Endothelial cell of umbilical vein (primary cell): ENCODE results near the gene ZKSCAN3. TPM values are rescaled to one million over a fixed set of nuclear protein-coding genes. Genes with fewer than 3 reads are reported as not detected.
"Not testable (repeated sequence)": the region's sequence is repeated elsewhere in the genome, so short reads cannot be mapped to it uniquely, and the experiment has no call there.

Experiments used
- BruUV-seq: library from RNA; stranded (reverse); fragments of 400-500 nt; replicated peaks from 2 replicates; lab custom pipeline; 2021; lab: Mats Ljungman, UMichigan
- CTCF ChIA-PET: fragments of 300-600, 350-600 bp; sonication (Branson Sonifier 250); formaldehyde crosslinking; loops from one replicate; lab custom pipeline; 2021; ENCODE audit warnings: antibody characterized with exemption, inconsistent platforms; lab: Charles Lee
- POLR2A ChIA-PET: fragments of 300-600, 350-600 bp; sonication (Branson Sonifier 250); formaldehyde crosslinking; loops from one replicate; lab custom pipeline; 2021; ENCODE audit warnings: antibody characterized with exemption, inconsistent platforms; lab: Charles Lee
- DNase-seq: peaks from one replicate; pipeline ENCODE4 v3.0.0-alpha.2; 2011; ENCODE audit warnings: low read depth, low spot score
- FAIRE-seq: peaks from 2 replicates; lab custom pipeline; 2011; peaks lifted over from hg19 to GRCh38; lab: Jason Lieb, UNC
- H2AFZ ChIP-seq: 2 replicates; pipeline ENCODE4 v1.6.0; 2012; ENCODE audit warnings: low read depth, low read length, control low read depth, inconsistent platforms
- H3K27ac ChIP-seq: 2 replicates; pipeline ENCODE4 v1.5.1; 2011; ENCODE audit warnings: low read depth, mild to moderate bottlenecking, control low read depth, low read length, moderate library complexity; ENCODE audit not compliant: insufficient read depth
- H3K27me3 ChIP-seq, 2 experiments: 2 replicates each; pipeline versions ENCODE4 v1.6.0 to v1.6.1; 2011; ENCODE audit warnings: low read length in 2 of 2, mixed read lengths in 1 of 2; ENCODE audit not compliant: control insufficient read depth in 2 of 2, insufficient read depth in 2 of 2
- H3K36me3 ChIP-seq, 2 experiments: 2 replicates in 1 of 2; 3 replicates in 1 of 2; pipeline ENCODE4 v1.5.1; 2011; ENCODE audit warnings: low read length in 2 of 2, mild to moderate bottlenecking in 1 of 2, moderate library complexity in 1 of 2; ENCODE audit not compliant: control insufficient read depth in 2 of 2, insufficient read depth in 2 of 2; ENCODE audit errors: extremely low read depth in 1 of 2
- H3K4me1 ChIP-seq: 3 replicates; pipeline ENCODE4 v1.5.1; 2011; ENCODE audit warnings: mild to moderate bottlenecking, low read length; ENCODE audit not compliant: control insufficient read depth, insufficient read depth; ENCODE audit errors: extremely low read depth
- H3K4me2 ChIP-seq: 2 replicates; pipeline ENCODE4 v1.6.1; 2011; ENCODE audit warnings: low read length, control low read depth, mixed read lengths; ENCODE audit not compliant: insufficient read depth
- H3K4me3 ChIP-seq, 3 experiments: fragments of 200-600 bp in 1 of 3; sonication (generic), shearing (Covaris generic) in 1 of 3; replicated peaks in 1 of 3; 2 replicates each; pipeline ENCODE4 v1.5.1; 2011 to 2016; ENCODE audit warnings: control low read depth in 3 of 3, low read length in 3 of 3, mild to moderate bottlenecking in 2 of 3, inconsistent platforms in 1 of 3, low read depth in 1 of 3, moderate library complexity in 1 of 3; ENCODE audit not compliant: insufficient read depth in 1 of 3
- H3K79me2 ChIP-seq: 2 replicates; pipeline ENCODE4 v1.6.0; 2012; ENCODE audit warnings: low read length, inconsistent platforms; ENCODE audit not compliant: control insufficient read depth, insufficient read depth
- H3K9ac ChIP-seq: replicated peaks from 2 replicates; pipeline ENCODE3; 2011; ENCODE audit warnings: low read length, control low read depth; ENCODE audit not compliant: insufficient read depth; ENCODE audit errors: extremely low read depth
- H3K9me1 ChIP-seq: replicated peaks from 3 replicates; pipeline ENCODE4 v1.6.0; 2011; ENCODE audit warnings: mild to moderate bottlenecking, low read length; ENCODE audit not compliant: control insufficient read depth, insufficient read depth; ENCODE audit errors: extremely low read depth
- H3K9me3 ChIP-seq: replicated peaks from 2 replicates; pipeline ENCODE4 v1.5.1; 2012; ENCODE audit warnings: low read length, inconsistent platforms; ENCODE audit not compliant: control insufficient read depth, insufficient read depth
- H4K20me1 ChIP-seq: replicated peaks from 2 replicates; pipeline ENCODE3; 2011; ENCODE audit warnings: mild to moderate bottlenecking, low read length; ENCODE audit not compliant: control insufficient read depth, insufficient read depth; ENCODE audit errors: extremely low read depth
- EZH2 ChIP-seq: IDR thresholded peaks from 2 replicates; pipeline ENCODE4 v1.6.1; 2012; ENCODE audit warnings: borderline replicate concordance, low read depth, mild to moderate bottlenecking, moderate library complexity, low read length, inconsistent platforms; ENCODE audit not compliant: severe bottlenecking
- POLR2A ChIP-seq: IDR thresholded peaks from 2 replicates; pipeline ENCODE4 v1.6.1; 2012; ENCODE audit warnings: low read depth, mild to moderate bottlenecking, control low read depth, low read length
- dilution Hi-C: fragments of 300-500 bp; cut with MboI; formaldehyde crosslinking; loops from one replicate; pipeline ENCODE4 v1.15.0; 2019; ENCODE audit warnings: low sequenced_read_pairs; ENCODE audit not compliant: extremely low pct_ligation_motif_present
- intact Hi-C: fragments of 100-400 bp; cut with micrococcal nuclease; formaldehyde crosslinking; loops from one replicate; pipeline ENCODE4 v1.10.0; 2022
- polyA plus RNA-seq, 4 experiments: library from polyadenylated mRNA; depleted of rRNA in 3 of 4; stranded (reverse) in 3 of 4; unstranded in 1 of 4; fragments of >200 nt; gene quantifications; 2 replicates each; pipeline versions ENCODE4 v1.2.1 to v1.2.3, GENCODE V29; 2011 to 2012; ENCODE audit warnings: missing spikeins in 1 of 4
- total RNA-seq: library from RNA; stranded (reverse); gene quantifications from 2 replicates; pipeline ENCODE4 v1.2.3, GENCODE V29; 2021

Gene ZKSCAN3
- total and polyA plus RNA-seq, 2 donors (not counting 3 experiments of a cell fraction or from before 2014, with no cell fraction given), result 2.5 to 6.9 TPM

- Histone ChIP-seq H3K9me3 (no peaks in the 10 kb centered on the region), H3K79me2 (peaks cover 12% of the 10 kb centered on the region), H4K20me1 (no peaks in the 10 kb centered on the region), H3K9ac (peak overlapping the region; percentile 17), H3K27me3 (no peaks in the 10 kb centered on the region), H2AFZ (peak overlapping the region; percentile 95), H3K4me2 (no peak overlapping the region), H3K9me1 (no peaks in the 10 kb centered on the region), H3K27ac (peak overlapping the region; percentile 60), H3K4me3 (no peak overlapping the region), H3K4me1 (peaks cover 34% of the 10 kb centered on the region), H3K36me3 (no peaks in the 10 kb centered on the region)
- peak; percentile 22 for TF ChIP-seq POLR2A
- TF ChIP-seq EZH2, result no peak
- DNase-seq (peak; percentile 54), FAIRE-seq (peak; percentile 82)
- intact Hi-C loops (loop anchor here (2.0 to 5.0 kb wide), 5 partner anchors 42 to 518 kb away; partner anchors contain the start of genes PGBD1 and ZSCAN12), dilution Hi-C loops (no loop called here)
- POLR2A ChIA-PET, result interaction anchor here (1.5 kb wide), 1 partner anchor 464 kb away, joined by 6 read pairs; a partner anchor contains a TSS
- no TSS peak for BruUV-seq
- CTCF ChIA-PET, result interaction anchor here (1.2 to 3.0 kb wide), 9 partner anchors 9 to 221 kb away, joined by 3 to 59 read pairs (median 9); partner anchors contain the start of gene ZKSCAN4
These were observed 7.3 kb downstream of the ZKSCAN3 start for GRCh38 chr6:28357036-28357435.

DNA sequence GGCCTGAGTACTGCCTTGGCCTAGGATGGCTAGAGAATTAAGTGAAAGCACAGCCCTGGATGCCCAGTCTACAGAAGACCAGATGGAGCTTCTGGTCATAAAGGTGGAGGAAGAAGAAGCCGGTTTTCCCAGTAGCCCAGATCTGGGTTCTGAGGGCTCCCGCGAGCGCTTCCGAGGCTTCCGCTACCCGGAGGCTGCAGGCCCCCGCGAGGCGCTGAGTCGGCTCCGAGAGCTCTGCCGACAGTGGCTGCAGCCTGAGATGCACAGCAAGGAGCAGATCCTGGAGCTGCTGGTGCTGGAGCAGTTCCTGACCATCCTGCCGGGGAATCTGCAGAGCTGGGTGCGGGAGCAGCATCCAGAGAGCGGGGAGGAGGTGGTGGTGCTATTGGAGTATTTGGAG, 9.8 kb downstream of the ZKSCAN3 start:
- H3K79me2 ChIP-seq, H3K9ac ChIP-seq, H3K9me3 ChIP-seq, H3K9me1 ChIP-seq, H2AFZ ChIP-seq, dilution Hi-C loops, H3K27me3 ChIP-seq, DNase-seq, H3K4me3 ChIP-seq, H3K36me3 ChIP-seq, BruUV-seq, POLR2A ChIA-PET, H4K20me1 ChIP-seq, H3K27ac ChIP-seq, H3K4me2 ChIP-seq: not testable (repeated sequence)
- CTCF ChIA-PET, result interaction anchor here (1.4 kb wide), 1 partner anchor 24 kb away, joined by 8 read pairs; no protein-coding TSS in a partner anchor
- FAIRE-seq, result peak; percentile 56
- intact Hi-C loops, result loop anchor here (5.0 kb wide), 1 partner anchor 147 kb away; no protein-coding TSS in a partner anchor
- H3K4me1 ChIP-seq, result peaks cover 25% of the 10 kb centered on the region
